SHP77 (cell line): Measurements from ENCODE around the gene CNTNAP5.

Experiments
- DNase-seq, 2 experiments: peaks; one replicate each; lab custom pipeline; 2025; lab: John Stamatoyannopoulos, UW

CNTNAP5 gene

GRCh38 chr2:124692707-124693106 is 667.6 kb downstream of the CNTNAP5 start:
- DNase-seq, result no peak

- no peak for DNase-seq
Measured at GRCh38 chr2:124693156-124693555, 668.1 kb downstream of the CNTNAP5 start.

DNA sequence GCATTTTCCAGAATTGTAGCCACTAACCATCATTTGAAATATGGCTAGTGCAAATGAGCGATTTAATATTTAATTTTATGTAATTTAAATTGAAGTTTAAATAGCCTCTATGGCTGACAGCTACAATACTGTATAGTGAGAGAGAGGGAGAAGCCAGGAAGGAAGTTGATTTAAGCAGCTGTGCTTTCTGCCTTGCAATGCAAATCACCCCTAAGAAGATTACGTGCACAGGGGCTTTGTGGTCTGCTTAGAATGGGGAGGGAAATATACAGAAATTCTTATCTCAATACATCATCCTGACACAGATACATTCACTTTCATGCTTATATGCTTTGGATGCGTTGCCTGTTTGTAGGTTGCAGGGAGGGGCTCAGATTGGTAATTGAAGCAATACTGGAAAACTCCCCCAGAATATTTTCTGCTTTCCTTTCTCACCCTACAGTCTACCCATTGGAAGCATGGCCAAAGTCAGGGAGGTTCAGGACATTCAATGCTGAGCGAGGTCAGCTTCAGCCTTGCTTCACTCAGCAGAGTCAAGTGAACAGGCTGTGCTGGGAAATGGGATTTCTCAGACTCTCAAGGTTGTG is 674.0 kb downstream of the CNTNAP5 start:
- DNase-seq, result no peak

DNA sequence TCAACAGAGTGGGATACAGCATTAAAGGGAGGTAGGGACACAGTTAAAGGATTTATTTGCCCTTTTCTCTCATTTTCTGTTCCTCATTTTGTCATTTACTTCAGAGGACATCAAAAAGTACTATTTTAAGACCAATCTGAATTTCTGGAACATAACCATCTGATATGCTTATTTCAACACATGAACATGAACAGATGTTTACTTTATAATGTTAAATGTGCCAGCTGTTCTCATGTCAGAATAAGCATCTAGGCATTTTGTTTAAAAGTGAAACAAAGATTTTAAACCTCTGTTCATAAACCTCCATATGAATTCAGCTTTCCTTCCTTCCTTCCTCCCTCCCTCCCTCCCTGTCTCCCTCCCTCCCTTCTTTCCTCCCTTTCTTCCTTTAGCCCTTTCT is 677.7 kb downstream of the CNTNAP5 start:
- no peak for DNase-seq

GRCh38 chr2:124704071-124704925 is 679.2 kb downstream of the CNTNAP5 start:
- no peak for DNase-seq

DNA sequence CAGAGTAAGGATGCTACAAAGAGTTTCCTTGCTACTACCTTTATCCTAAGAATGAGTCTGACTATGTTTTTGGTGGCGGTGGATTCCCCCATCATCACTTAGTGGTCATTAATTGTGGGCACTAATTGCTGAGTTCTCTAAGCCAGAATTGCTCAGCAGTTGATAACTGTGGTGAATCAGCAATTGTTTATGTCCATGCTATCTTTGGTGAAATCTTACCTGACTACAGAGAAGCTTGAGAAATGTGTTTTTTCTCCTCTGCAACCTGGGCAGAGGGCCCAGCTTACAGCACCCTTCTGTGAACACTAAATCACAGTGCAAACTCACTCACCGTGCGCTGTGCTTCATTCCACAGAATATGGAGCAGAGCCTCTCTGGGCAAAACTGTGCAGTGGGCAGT is 683.6 kb downstream of the CNTNAP5 start:
- no peak for DNase-seq

DNA sequence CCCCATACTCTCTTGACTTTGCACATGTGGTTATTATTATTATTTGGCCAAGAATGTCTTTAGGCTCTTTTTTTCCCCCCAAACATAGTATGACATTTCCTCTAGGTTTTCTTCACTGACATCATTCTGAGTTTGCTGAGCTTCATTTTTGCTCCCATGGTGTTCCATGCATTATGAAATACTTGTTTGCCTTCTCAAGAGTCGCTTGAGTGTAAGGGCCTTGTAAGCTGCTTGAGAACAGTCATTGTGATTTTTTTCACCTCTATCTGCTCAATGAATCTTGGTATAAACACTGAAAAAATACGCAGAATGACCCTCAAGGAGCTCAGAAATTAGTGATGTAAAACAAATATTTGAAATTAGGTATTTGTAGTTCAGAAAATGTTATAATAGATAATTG is 688.9 kb downstream of the CNTNAP5 start:
- DNase-seq, result no peak

- DNase-seq, result no peak
Measured at GRCh38 chr2:124725187-124725586, 700.1 kb downstream of the CNTNAP5 start.

DNA sequence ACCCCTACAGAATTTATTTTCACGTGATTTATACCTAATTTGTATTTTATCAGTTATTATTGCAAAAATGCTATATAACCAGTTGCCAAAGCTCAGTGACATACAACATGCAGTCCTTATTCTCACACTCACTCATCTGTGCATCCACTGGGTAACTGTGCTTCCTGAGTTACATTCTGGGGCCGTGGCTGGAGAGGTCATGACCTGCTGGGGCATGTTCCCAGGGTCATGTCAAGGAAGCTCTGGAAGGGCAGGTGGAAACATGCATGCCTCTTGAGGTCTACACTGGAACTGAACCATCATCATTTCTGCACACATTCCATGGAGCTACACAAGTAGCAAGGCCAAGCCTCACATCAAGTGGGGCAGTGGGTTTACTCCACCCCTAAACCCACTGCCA is 715.5 kb downstream of the CNTNAP5 start:
- no peak for DNase-seq

DNA sequence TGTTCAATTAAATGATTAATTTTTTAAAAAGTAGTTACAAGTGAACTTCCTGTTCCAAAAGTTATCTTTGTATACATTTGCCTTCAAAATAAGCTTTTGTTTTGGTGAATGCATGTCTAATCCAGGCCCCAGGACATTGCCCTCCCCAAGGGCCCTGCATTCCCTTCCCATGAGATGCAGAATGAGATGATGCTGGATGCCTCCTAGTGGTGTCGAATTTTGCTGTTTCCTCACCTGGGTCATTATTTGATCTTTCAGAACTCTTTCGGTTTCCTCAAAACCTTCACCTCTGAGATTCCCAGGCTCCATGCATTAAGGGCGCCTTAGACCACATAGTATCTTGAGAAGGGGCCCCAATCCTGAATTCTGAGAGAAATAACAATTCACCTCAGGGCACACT is 728.8 kb downstream of the CNTNAP5 start:
- DNase-seq, result no peak

GRCh38 chr2:124755386-124755785 is 730.3 kb downstream of the CNTNAP5 start:
- no peak for DNase-seq

DNA sequence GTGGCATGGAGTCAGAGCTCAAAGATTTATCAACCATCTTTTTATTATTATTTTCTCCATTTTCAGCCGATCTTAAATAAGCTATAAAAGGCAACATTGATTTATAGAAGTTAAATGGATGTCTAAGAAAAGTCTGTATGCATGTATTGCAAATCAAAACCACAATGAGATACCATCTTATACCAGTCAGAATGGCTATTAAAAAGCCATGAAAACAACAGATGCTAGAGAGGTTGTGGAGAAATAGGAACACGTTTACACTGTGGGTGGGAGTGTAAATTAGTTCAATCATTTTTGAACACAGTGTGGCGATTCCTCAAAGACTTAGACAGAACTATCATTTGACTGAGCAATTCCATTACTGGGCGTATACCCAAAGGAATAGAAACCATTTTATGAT is 731.0 kb downstream of the CNTNAP5 start:
- no peak for DNase-seq

- DNase-seq, result no peak
Measured at GRCh38 chr2:124762388-124762787, 737.3 kb downstream of the CNTNAP5 start.

GRCh38 chr2:124763611-124764010 is 738.5 kb downstream of the CNTNAP5 start:
- no peak for DNase-seq

- DNase-seq, result no peak
Measured at GRCh38 chr2:124774781-124775180, 749.7 kb downstream of the CNTNAP5 start.

DNA sequence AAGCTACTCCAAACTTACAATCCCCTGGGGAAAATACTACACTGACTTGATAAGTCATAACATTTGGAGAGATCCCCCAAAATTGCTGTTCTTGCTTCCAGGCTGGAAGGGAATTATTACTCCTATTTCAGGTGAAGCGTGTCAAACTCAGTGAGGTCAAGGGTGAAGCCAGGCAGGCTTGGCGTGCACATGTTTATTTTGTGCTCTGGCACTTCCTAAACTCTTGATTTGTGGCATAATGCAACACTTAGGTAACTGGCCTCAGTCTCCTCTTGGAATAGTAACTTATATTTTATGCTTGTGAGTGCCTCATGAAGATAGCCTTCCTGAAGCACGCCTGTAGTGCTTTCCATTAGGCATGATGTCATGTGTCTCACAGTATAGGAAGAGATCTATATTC is 751.2 kb downstream of the CNTNAP5 start:
- no peak for DNase-seq

DNA sequence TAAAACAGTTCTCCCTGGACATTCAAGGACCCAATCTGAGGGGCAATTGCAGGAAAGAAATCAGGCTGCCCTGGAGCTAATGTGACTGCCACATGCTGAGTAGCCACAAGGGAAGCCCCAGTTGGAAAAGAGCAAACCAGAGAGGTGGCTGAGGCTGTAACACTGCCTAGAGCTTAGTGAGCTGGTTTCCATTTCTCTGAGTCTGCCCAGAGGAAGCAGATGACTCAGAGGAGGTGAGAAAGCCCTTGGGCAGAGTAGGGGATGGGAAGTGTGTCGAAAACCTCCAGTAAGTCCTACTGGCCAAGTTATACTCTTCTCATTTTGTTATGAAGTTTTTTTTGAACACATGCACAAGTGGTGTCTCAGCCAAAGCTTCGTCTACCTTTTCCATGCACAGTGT is 753.0 kb downstream of the CNTNAP5 start:
- DNase-seq, result no peak

- no peak for DNase-seq
Measured at GRCh38 chr2:124796647-124797046, 771.6 kb downstream of the CNTNAP5 start.

GRCh38 chr2:124797049-124797448 is 772.0 kb downstream of the CNTNAP5 start:
- DNase-seq, result no peak

GRCh38 chr2:124798551-124798950 is 773.5 kb downstream of the CNTNAP5 start:
- DNase-seq, result no peak

- DNase-seq, result peak; percentile 44 to 56
Measured at GRCh38 chr2:124804014-124804940, 779.2 kb downstream of the CNTNAP5 start.

DNA sequence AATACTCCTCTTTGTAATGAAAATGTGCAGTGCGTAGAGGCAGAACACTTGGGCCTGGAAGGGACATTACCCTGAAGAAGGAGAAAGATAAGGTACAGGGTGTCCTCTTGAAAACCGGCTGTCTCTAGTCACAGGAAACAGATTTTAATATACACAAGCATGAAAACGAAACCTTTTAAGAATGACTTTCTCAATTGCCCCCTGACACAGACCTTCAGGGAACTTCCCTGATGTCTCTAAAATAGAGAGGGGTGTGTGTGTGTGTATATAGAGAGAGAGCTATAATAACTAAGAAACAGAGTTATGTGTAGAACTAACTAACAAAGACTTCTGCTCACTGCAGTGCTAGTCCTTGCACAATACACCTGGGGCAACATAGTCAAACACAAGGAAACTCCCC is 780.0 kb downstream of the CNTNAP5 start:
- DNase-seq, result no peak

DNA sequence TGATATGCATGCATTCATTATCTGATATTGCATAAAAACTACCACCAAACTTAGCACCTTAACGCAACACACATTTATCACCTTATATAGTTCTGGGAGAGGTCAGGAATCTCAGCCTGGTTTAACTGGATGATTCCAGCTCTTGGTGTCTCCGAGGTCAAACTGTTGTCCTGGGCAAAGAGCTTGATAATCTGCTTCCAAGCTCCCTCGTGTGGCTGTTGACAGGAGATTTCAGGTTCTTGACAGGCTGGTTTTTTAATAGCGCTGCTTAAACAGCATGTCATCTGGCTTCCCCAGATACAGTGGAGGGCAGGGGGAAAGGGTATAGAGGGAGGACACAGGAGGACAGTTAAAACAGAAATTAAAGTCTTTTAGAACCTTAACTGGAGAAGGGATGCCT is 785.0 kb downstream of the CNTNAP5 start:
- DNase-seq, result peak; percentile 63 to 78
